Esophagus squamous epithelium (tissue), 5 donors: ENCODE measurements around the gene OR7G2. TPM values are rescaled to one million over a fixed set of nuclear protein-coding genes. Genes with fewer than 3 reads are reported as not detected.

Experiments
- DNase-seq: peaks from one replicate; lab custom pipeline; 2025; lab: John Stamatoyannopoulos, UW
- H3K27ac ChIP-seq, 4 donors: fragments of 200-600 bp; sonication (generic); one replicate each; pipeline ENCODE4 v1.5.1; 2016 to 2019; ENCODE audit warnings: mild to moderate bottlenecking in 1 of 4
- H3K27me3 ChIP-seq, 4 donors: fragments of 200-600 bp; sonication (generic); 1 replicate in 3 of 4; 2 replicates in 1 of 4; pipeline versions ENCODE4 v1.5.1 to v1.6.0; 2017 to 2021; ENCODE audit warnings: antibody characterized with exemption in 1 of 4
- H3K36me3 ChIP-seq, 3 donors: fragments of 200-600 bp; sonication (generic); one replicate each; pipeline ENCODE4 v1.5.1; 2016 to 2019
- H3K4me1 ChIP-seq, 3 donors: fragments of 200-600 bp; sonication (generic); one replicate each; pipeline ENCODE4 v1.5.1; 2017 to 2019
- H3K4me3 ChIP-seq, 4 donors: fragments of 200-600 bp; sonication (generic); 1 replicate in 3 of 4; 2 replicates in 1 of 4; pipeline ENCODE4 v1.5.1; 2016 to 2019; ENCODE audit warnings: mild to moderate bottlenecking in 2 of 4, moderate library complexity in 1 of 4
- H3K9me3 ChIP-seq, 3 donors: fragments of 200-600 bp; sonication (generic); one replicate each; pipeline ENCODE4 v1.5.1; 2016 to 2019
- POLR2A ChIP-seq, 4 donors: fragments of 450-650 bp; IDR thresholded peaks; one replicate each; pipeline ENCODE4 v1.6.1; 2017; ENCODE audit warnings: antibody characterized with exemption in 4 of 4, mild to moderate bottlenecking in 4 of 4, moderate library complexity in 3 of 4
- WGBS, 2 donors: methylation state at CpG; one replicate each; pipeline ENCODE4 v1.1.5; 2018; 5-methylcytosine and 5-hydroxymethylcytosine counted together
- intact Hi-C: fragments of 100-400 bp; cut with DNase I; formaldehyde crosslinking; loops from one replicate; pipeline ENCODE4 v1.15.0; 2022
- total RNA-seq, 4 donors: library from RNA; depleted of rRNA; stranded (reverse); fragments of >200 nt; gene quantifications; one replicate each; pipeline ENCODE4 v1.1.0, GENCODE V29; 2016
- TF ChIP-seq, protein P1 (sequence below), 6 experiments: fragments of 450-650 bp in 4 of 6; fragments of 200-600 bp in 2 of 6; sonication (generic) in 2 of 6; IDR thresholded peaks; one replicate each; pipeline ENCODE4 v1.5.1; 2016 to 2019; ENCODE audit warnings: antibody characterized with exemption in 6 of 6, mild to moderate bottlenecking in 4 of 6, moderate library complexity in 4 of 6
- donor health status: DM: yes; HTN: yes; CAD: no.

The OR7G2 gene
- not detected for total RNA-seq

DNA sequence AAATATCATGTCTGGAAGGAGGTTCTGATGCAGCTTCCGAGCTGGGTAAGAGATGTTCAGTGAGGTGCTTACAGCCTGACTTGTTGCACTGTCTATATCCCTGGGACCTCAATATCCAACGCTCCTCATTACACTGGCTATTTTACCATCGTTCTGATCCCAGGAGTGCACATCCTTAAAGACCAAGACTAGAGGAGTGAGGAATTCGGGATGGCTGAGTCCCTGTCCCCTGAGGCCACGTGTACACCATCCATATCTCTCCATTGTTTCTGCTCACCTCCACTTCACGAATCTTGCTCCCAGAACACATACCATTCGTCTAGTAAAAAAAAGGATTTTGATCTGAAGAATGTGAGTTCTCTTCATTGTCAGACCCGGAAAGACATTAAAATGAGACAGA lies at the start of gene OR7G2:
OR7G2 (minus strand) TSS at position 101 of the 400 bp plus-strand sequence. CDS start 4,232 bp downstream, outside the sequence.
- H3K4me1 ChIP-seq: no peaks in the 10 kb centered on the region
- H3K9me3 ChIP-seq: no peaks in the 10 kb centered on the region
- no peaks in the 10 kb centered on the region for H3K36me3 ChIP-seq
- no peak for DNase-seq
- H3K27me3 ChIP-seq: peaks cover 0 to 21% (median 0%) of the 10 kb centered on the region in 4 donors
- TF ChIP-seq, protein P1, sequence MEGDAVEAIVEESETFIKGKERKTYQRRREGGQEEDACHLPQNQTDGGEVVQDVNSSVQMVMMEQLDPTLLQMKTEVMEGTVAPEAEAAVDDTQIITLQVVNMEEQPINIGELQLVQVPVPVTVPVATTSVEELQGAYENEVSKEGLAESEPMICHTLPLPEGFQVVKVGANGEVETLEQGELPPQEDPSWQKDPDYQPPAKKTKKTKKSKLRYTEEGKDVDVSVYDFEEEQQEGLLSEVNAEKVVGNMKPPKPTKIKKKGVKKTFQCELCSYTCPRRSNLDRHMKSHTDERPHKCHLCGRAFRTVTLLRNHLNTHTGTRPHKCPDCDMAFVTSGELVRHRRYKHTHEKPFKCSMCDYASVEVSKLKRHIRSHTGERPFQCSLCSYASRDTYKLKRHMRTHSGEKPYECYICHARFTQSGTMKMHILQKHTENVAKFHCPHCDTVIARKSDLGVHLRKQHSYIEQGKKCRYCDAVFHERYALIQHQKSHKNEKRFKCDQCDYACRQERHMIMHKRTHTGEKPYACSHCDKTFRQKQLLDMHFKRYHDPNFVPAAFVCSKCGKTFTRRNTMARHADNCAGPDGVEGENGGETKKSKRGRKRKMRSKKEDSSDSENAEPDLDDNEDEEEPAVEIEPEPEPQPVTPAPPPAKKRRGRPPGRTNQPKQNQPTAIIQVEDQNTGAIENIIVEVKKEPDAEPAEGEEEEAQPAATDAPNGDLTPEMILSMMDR (IDR thresholded peaks at IDR 0.05): no peak
- 40 to 41% methylated on average over 8 of the region's 8 CpGs for WGBS, 2 donors
- H3K27ac ChIP-seq: no peak within 1 kb of the TSS
- intact Hi-C loops: no loop called here
- H3K4me3 ChIP-seq: no peak within 1 kb of the TSS

DNA sequence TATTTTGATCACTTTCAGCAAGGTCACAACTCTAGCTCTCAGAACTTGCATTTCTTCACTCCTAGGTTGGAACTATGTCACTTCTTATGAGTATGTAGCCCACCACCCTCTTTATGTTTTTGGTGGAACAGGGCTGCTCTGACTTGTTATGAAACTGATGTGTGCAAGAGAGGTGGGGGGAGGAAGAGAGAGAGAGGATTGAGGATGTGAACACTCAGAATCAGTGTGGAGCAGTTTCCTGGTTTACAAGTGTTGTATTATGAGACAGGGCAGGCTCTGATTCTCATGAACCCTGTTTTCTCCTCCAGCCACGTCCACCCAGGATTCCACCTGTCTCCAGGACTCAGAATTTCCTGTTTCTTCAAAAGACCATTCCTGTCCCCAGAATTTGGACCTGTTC lies 49.0 kb upstream of the OR7G2 start:
- Histone ChIP-seq H3K9me3 (peaks cover 0 to 94% (median 49%) of the 10 kb centered on the region in 3 donors), H3K4me3 (no peak overlapping the region), H3K27me3 (no peaks in the 10 kb centered on the region), H3K27ac (no peak overlapping the region), H3K4me1 (no peaks in the 10 kb centered on the region), H3K36me3 (peaks cover 31 to 99% (median 44%) of the 10 kb centered on the region in 3 donors)
- intact Hi-C loops: no loop called here
- no peak for DNase-seq
- TF ChIP-seq, protein P1 (IDR thresholded peaks at IDR 0.05): no peak
- TF ChIP-seq POLR2A (IDR thresholded peaks at IDR 0.05): no peak
- WGBS, 2 donors: 93% methylated on average over 1 of the region's 1 CpG; no CpG with 5 or more reads in 1 of the 2 donors

DNA sequence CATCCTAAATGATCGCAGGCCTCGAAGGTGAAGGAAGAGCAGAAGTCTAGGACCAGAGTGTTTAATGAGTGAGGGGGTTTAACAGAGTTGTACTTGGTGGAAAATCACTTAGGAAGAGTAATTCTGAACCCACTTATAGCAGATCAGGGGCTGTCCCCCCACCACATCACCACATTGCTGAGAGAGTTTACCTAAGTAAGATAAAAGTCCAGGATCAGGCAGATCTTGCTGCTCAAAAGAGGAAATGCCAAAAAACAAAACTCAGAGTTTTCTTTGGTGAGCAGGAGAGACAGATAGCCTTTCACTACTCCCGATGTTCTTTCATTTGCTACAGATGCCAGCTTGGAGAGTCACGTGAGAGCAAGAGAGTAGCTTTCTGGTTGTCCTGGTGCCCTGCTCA lies 48.3 kb upstream of the OR7G2 start:
- H3K4me3 ChIP-seq: no peak overlapping the region

DNA sequence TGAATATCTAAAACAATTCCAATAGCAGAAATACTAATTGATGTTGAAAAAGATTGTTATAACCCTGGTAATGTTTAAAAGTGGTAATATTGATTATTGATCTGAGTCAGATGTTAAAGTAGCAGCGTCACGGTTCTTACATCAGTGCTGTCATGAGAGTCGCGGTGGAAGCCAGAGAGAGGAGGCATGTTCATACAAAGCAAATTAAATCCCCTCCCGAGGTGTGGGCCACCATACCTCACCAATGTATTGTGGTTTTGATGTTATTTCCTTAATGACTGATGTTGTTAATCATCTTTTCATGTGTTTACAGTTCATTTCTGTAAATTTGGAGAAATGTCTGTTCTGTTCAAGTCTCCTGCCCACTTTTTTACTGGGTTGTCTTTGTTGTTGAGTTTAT lies 44.1 kb upstream of the OR7G2 start:
- Histone ChIP-seq H3K9me3 (peaks cover 0 to 71% (median 23%) of the 10 kb centered on the region in 3 donors), H3K27me3 (no peaks in the 10 kb centered on the region), H3K4me3 (no peak overlapping the region), H3K4me1 (peaks cover 0 to 14% (median 0%) of the 10 kb centered on the region in 3 donors), H3K36me3 (peaks cover 0 to 81% (median 0%) of the 10 kb centered on the region in 3 donors), H3K27ac (no peak overlapping the region)
- no peak for DNase-seq
- TF ChIP-seq, protein P1 (IDR thresholded peaks at IDR 0.05): no peak
- TF ChIP-seq POLR2A (IDR thresholded peaks at IDR 0.05): no peak
- intact Hi-C loops: no loop called here
- WGBS, 2 donors: 80 to 87% methylated on average over 5 of the region's 5 CpGs

More for the DNA sequence above, 48.3 kb upstream of the OR7G2 start:
- Histone ChIP-seq H3K27ac (no peak overlapping the region), H3K27me3 (no peaks in the 10 kb centered on the region), H3K9me3 (peaks cover 0 to 88% (median 42%) of the 10 kb centered on the region in 3 donors), H3K4me1 (peaks cover 0 to 1% (median 0%) of the 10 kb centered on the region in 3 donors), H3K36me3 (peaks cover 23 to 92% (median 37%) of the 10 kb centered on the region in 3 donors)
- intact Hi-C loops: no loop called here
- TF ChIP-seq, protein P1 (IDR thresholded peaks at IDR 0.05): no peak
- no peak for TF ChIP-seq POLR2A (IDR thresholded peaks at IDR 0.05)
- no peak for DNase-seq
- WGBS, 2 donors: 88 to 95% methylated on average over 3 to 4 of the region's 4 CpGs

DNA sequence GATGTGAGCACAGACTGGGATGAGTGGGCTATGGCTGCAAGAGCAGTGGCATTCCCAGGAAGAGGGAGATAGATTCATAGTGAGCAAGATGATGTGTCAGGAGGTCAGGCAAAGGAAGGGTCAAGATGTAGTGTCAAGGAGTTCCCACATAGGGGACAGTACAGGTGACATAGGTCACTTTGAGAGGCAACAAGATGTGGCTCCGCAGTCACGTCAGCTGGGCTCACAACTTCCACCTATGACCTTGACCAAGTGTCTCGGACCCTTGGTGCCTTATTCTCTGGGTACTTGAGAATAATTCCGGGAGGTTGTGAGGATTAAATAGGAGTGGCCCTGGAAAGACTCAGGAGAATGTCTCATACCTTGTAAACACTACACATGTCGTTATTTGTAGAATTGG lies 43.4 kb upstream of the OR7G2 start:
- Histone ChIP-seq H3K4me1 (peaks cover 0 to 14% (median 0%) of the 10 kb centered on the region in 3 donors), H3K27ac (no peak overlapping the region), H3K9me3 (peaks cover 0 to 69% (median 19%) of the 10 kb centered on the region in 3 donors), H3K4me3 (no peak overlapping the region), H3K27me3 (no peaks in the 10 kb centered on the region), H3K36me3 (peaks cover 0 to 81% (median 0%) of the 10 kb centered on the region in 3 donors)
- no peak for DNase-seq
- intact Hi-C loops: no loop called here
- TF ChIP-seq, protein P1 (IDR thresholded peaks at IDR 0.05): no peak
- no peak for TF ChIP-seq POLR2A (IDR thresholded peaks at IDR 0.05)
- 87 to 88% methylated on average over 5 of the region's 5 CpGs for WGBS, 2 donors
